Measurements from ENCODE around the gene CTAG1A. TPM values are rescaled to one million over a fixed set of nuclear protein-coding genes. Genes with fewer than 3 reads are reported as not detected.
A peak's percentile ranks its signal among the peaks of the same experiment; 100 is the strongest.

CTAG1A gene
- total and polyA plus RNA-seq, 9 of the 15 experiments (the other 6 are each of a cell fraction or from before 2014, with no cell fraction given), result 0.32 TPM; not detected in 8

GRCh38 chrX:154541589-154541895 lies 43.4 kb upstream of the CTAG1A start (continued):
- no peak for TF ChIP-seq RBM15 (IDR thresholded peaks at IDR 0.05; ENCODE audit: insufficient read depth, low read length)
- TF ChIP-seq NR2C1 (IDR thresholded peaks at IDR 0.05), result no peak
- no peak for TF ChIP-seq NR2C1 (tag; IDR thresholded peaks at IDR 0.05)
- TF ChIP-seq PHB2 (IDR thresholded peaks at IDR 0.05; ENCODE audit: low read depth), result no peak
- TF ChIP-seq POLR2AphosphoS5 (IDR thresholded peaks at IDR 0.05; ENCODE audit: control insufficient read depth, insufficient read depth, low read depth, low read length), result no peak
- TF ChIP-seq ZNF695 (CRISPR knock-in tag; IDR thresholded peaks at IDR 0.05), result no peak
- TF ChIP-seq ZNF316 (IDR thresholded peaks at IDR 0.05), result no peak

- Histone ChIP-seq H3K27me3 (ENCODE audit: control insufficient read depth in 2 of 2, insufficient read depth in 2 of 2, low read length in 2 of 2) (no peaks in the 10 kb centered on the region), H3K4me3 (peak overlapping the region; percentile 33), H3K79me2 (ENCODE audit: control insufficient read depth, insufficient read depth, low read length) (peaks cover 73% of the 10 kb centered on the region), H3K9me1 (ENCODE audit: control insufficient read depth, insufficient read depth, low read length) (no peaks in the 10 kb centered on the region), H3K36me3 (ENCODE audit: control insufficient read depth, insufficient read depth, low read length) (peaks cover 61% of the 10 kb centered on the region), H3K4me1 (replicated peaks in 1 of 2; ENCODE audit: control insufficient read depth in 2 of 2, insufficient read depth in 2 of 2, low read length in 2 of 2) (peaks cover 40 to 56% of the 10 kb centered on the region in 2 experiments), H4K20me1 (replicated peaks; ENCODE audit: control insufficient read depth, insufficient read depth, low read length) (no peaks in the 10 kb centered on the region), H3K9me3 (replicated peaks; ENCODE audit: control insufficient read depth, insufficient read depth, low read depth, low read length) (no peaks in the 10 kb centered on the region), H3K27ac (ENCODE audit: extremely low read depth, low read depth, low read length) (peak overlapping the region; percentile 94), H3K9ac (ENCODE audit: insufficient read depth in 1 of 2, low read depth in 2 of 2, low read length in 2 of 2) (peak overlapping the region; percentile 91), H2AFZ (ENCODE audit: low read depth, low read length) (peak overlapping the region; percentile 9; the same call in 1 of the 2 replicates), H3K4me2 (ENCODE audit: insufficient read depth, low read length) (peak overlapping the region; percentile 87)
- in situ Hi-C loops (cut with MboI) (loop anchor here (25.0 kb wide), 1 partner anchor 380 kb away; no protein-coding TSS in a partner anchor), intact Hi-C loops (cut with micrococcal nuclease) (no loop called here)
- WGBS (ENCODE audit: insufficient coverage, low coverage, missing lambda C conversion rate), result 5% methylated on average over 8 of the region's 12 CpGs
- ChIA-PET CTCF (ENCODE audit: low intra/inter-chr PET ratio) (no interaction called here), POLR2A (interaction anchor here (0.5 to 1.9 kb wide), 10 partner anchors 10 to 619 kb away, joined by 3 to 12 read pairs (median 4); partner anchors contain the start of gene EMD)
- peak; percentile 97 for FAIRE-seq
- peak; percentile 83 for ATAC-seq
- TSS peak; percentile 76 for BruUV-seq (replicated peaks)
- DNase-seq (ENCODE audit: extremely low read depth in 1 of 4, low spot score in 3 of 4), result peak; percentile 83 to 96 (median 88)
- TF ChIP-seq USF2 (CRISPR knock-in tag; IDR thresholded peaks at IDR 0.05) (peak; percentile 11; the same call in 1 of the 2 replicates), RAD51 (IDR thresholded peaks at IDR 0.05; ENCODE audit: borderline replicate concordance, low read depth) (no peak), BDP1 (IDR thresholded peaks at IDR 0.05; ENCODE audit: insufficient read depth, insufficient read length) (no peak), PHB2 (IDR thresholded peaks at IDR 0.05; ENCODE audit: low read depth) (no peak), NR4A1 (CRISPR knock-in tag; IDR thresholded peaks at IDR 0.05) (no peak), NR4A1 (tag; IDR thresholded peaks at IDR 0.05) (no peak), ID3 (CRISPR knock-in tag; IDR thresholded peaks at IDR 0.05) (no peak), ID3 (tag; IDR thresholded peaks at IDR 0.05) (no peak; the same call in 1 of the 2 replicates), RFX1 (IDR thresholded peaks at IDR 0.05) (no peak), CBX1 (IDR thresholded peaks at IDR 0.05; ENCODE audit: low read depth) (no peak), RBM34 (IDR thresholded peaks at IDR 0.05; ENCODE audit: borderline replicate concordance, insufficient read depth, low read length) (no peak), ZBTB33 (CRISPR knock-in tag; IDR thresholded peaks at IDR 0.05) (0 out of 2 replicates have a peak, but pooled peaks have one; percentile 16)
These were observed 42.8 kb upstream of the CTAG1A start for GRCh38 chrX:154541896-154542722.
